GM12878 (cell line): ENCODE data around the gene BPIFA3. TPM values are rescaled to one million over a fixed set of nuclear protein-coding genes. Genes with fewer than 3 reads are reported as not detected.

Experiments used
- ATAC-seq: fragments of 200-7000 bp; cut with Tn5 transposase; 3 replicates; pipeline ENCODE4 v1.9.1; 2020; ENCODE audit warnings: mild to moderate bottlenecking, moderate library complexity
- BruUV-seq: library from RNA; stranded (reverse); fragments of 400-500 nt; replicated peaks from 2 replicates; lab custom pipeline; 2021; lab: Mats Ljungman, UMichigan
- CTCF ChIA-PET: fragments of 300-600 bp; sonication (Branson Sonifier 250); formaldehyde crosslinking; extraction: SDS; loops from one replicate; lab custom pipeline; 2021; ENCODE audit warnings: inconsistent platforms; lab: Yijun Ruan, JAX
- POLR2A ChIA-PET: fragments of 350-600 bp; formaldehyde crosslinking; extraction: SDS; loops from one replicate; lab custom pipeline; 2021; ENCODE audit warnings: inconsistent platforms; lab: Charles Lee
- RAD21 ChIA-PET: fragments of 300-600 bp; sonication (Branson Sonifier 250); formaldehyde crosslinking; loops from one replicate; lab custom pipeline; 2023; ENCODE audit warnings: antibody characterized with exemption; ENCODE audit not compliant: unreplicated experiment; lab: Charles Lee
- SMC1A ChIA-PET: fragments of 300-600 bp; sonication (Branson Sonifier 250); formaldehyde crosslinking; loops from one replicate; lab custom pipeline; 2023; ENCODE audit not compliant: unreplicated experiment, uncharacterized antibody; lab: Charles Lee
- DNase-seq: peaks from one replicate; pipeline ENCODE4 v3.0.0-alpha.2; 2011; ENCODE audit warnings: low read depth, low spot score
- FAIRE-seq: peaks from 3 replicates; lab custom pipeline; 2011; peaks lifted over from hg19 to GRCh38; lab: Jason Lieb, UNC
- H2AFZ ChIP-seq: 2 replicates; pipeline ENCODE4 v1.6.0; 2011; ENCODE audit warnings: low read depth, low read length, control low read depth; ENCODE audit not compliant: control insufficient read depth
- H3K27ac ChIP-seq: 2 replicates; pipeline ENCODE4 v1.5.1; 2011; ENCODE audit warnings: control low read depth; ENCODE audit not compliant: control insufficient read depth, insufficient read depth
- H3K27me3 ChIP-seq, 2 experiments: replicated peaks in 1 of 2; 2 replicates each; pipeline versions ENCODE4 v1.6.0 to v1.6.1; 2011; ENCODE audit warnings: low read length in 1 of 2; ENCODE audit not compliant: control insufficient read depth in 2 of 2, insufficient read depth in 2 of 2
- H3K36me3 ChIP-seq, 2 experiments: 2 replicates each; pipeline ENCODE4 v1.5.1; 2011; ENCODE audit warnings: low read length in 1 of 2; ENCODE audit not compliant: control insufficient read depth in 2 of 2, insufficient read depth in 2 of 2
- H3K4me1 ChIP-seq: 2 replicates; pipeline ENCODE4 v1.6.1; 2011; ENCODE audit warnings: mild to moderate bottlenecking, low read length, moderate library complexity, mixed read lengths; ENCODE audit not compliant: control insufficient read depth, insufficient read depth
- H3K4me2 ChIP-seq: 2 replicates; pipeline ENCODE4 v1.6.0; 2011; ENCODE audit warnings: control low read depth; ENCODE audit not compliant: control insufficient read depth, insufficient read depth
- H3K4me3 ChIP-seq: fragments of 200-600 bp; sonication (generic); 2 replicates; pipeline ENCODE4 v1.5.1; 2016
- H3K79me2 ChIP-seq: 2 replicates; pipeline ENCODE4 v1.6.0; 2011; ENCODE audit warnings: low read length; ENCODE audit not compliant: control insufficient read depth, insufficient read depth
- H3K9ac ChIP-seq: 2 replicates; pipeline ENCODE4 v1.8.0; 2011; ENCODE audit warnings: low read length, control low read depth, mixed read lengths; ENCODE audit not compliant: control insufficient read depth, insufficient read depth
- H3K9me3 ChIP-seq: replicated peaks from 3 replicates; pipeline ENCODE4 v1.5.1; 2011; ENCODE audit warnings: mild to moderate bottlenecking, low read length; ENCODE audit not compliant: control insufficient read depth, insufficient read depth
- H4K20me1 ChIP-seq: 2 replicates; pipeline ENCODE4 v1.6.0; 2011; ENCODE audit not compliant: control insufficient read depth, insufficient read depth
- FOS ChIP-seq: IDR thresholded peaks from 3 replicates; pipeline ENCODE4 v1.6.1; 2011; ENCODE audit warnings: borderline replicate concordance; ENCODE audit not compliant: insufficient read length; ENCODE audit errors: extremely low read depth
- HCFC1 ChIP-seq: fragments of 150-350 bp; IDR thresholded peaks from 2 replicates; pipeline ENCODE4 v1.6.1; 2014; ENCODE audit warnings: low read length
- KDM1A ChIP-seq: fragments of 200-600 bp; sonication (generic); IDR thresholded peaks from 2 replicates; pipeline ENCODE4 v1.6.1; 2016; ENCODE audit warnings: borderline replicate concordance
- NFIC ChIP-seq: IDR thresholded peaks from 2 replicates; pipeline ENCODE4 v1.6.1; 2012; ENCODE audit warnings: low read depth, mild to moderate bottlenecking, inconsistent platforms, low read length, moderate library complexity
- NR2C1 ChIP-seq: fragments of 450-650 bp; IDR thresholded peaks from 2 replicates; pipeline ENCODE4 v1.6.1; 2017; ENCODE audit warnings: antibody characterized with exemption, mild to moderate bottlenecking, moderate library complexity
- SMARCA5 ChIP-seq: fragments of 450-650 bp; IDR thresholded peaks from 2 replicates; pipeline ENCODE4 v1.6.1; 2017; ENCODE audit warnings: mild to moderate bottlenecking
- STAT1 ChIP-seq: fragments of 450-650 bp; conservative IDR thresholded peaks from 2 replicates; pipeline ENCODE4 v1.6.1; 2014; ENCODE audit warnings: antibody characterized with exemption, mild to moderate bottlenecking
- TCF12 ChIP-seq: IDR thresholded peaks from 2 replicates; pipeline ENCODE4 v1.6.1; 2011; ENCODE audit warnings: low read depth, mild to moderate bottlenecking, low read length
- YY1 ChIP-seq: IDR thresholded peaks from 2 replicates; pipeline ENCODE4 v1.6.1; 2011; ENCODE audit warnings: low read depth, mild to moderate bottlenecking, low read length
- ZNF207 ChIP-seq: fragments of 450-650 bp; IDR thresholded peaks from 2 replicates; pipeline ENCODE4 v1.6.1; 2014; ENCODE audit warnings: antibody characterized with exemption, mild to moderate bottlenecking, borderline replicate concordance
- ZZZ3 ChIP-seq: IDR thresholded peaks from 2 replicates; pipeline ENCODE4 v1.6.1; 2011; ENCODE audit warnings: low read depth; ENCODE audit not compliant: control insufficient read depth, insufficient read length
- WGBS: methylation state at CpG from one replicate; pipeline ENCODE4 v1.1.6; 2016; ENCODE audit warnings: low lambda C conversion rate; ENCODE audit not compliant: insufficient replicate concordance, insufficient coverage; ENCODE audit errors: missing lambda C conversion rate; 5-methylcytosine and 5-hydroxymethylcytosine counted together
- in situ Hi-C: fragments of 300-500 bp; cut with MboI; formaldehyde crosslinking; loops from 9 replicates; pipeline ENCODE4 v1.14.3; 2018; ENCODE audit warnings: mixed read lengths
- intact Hi-C: fragments of 100-400 bp; cut with micrococcal nuclease; formaldehyde crosslinking; loops from one replicate; pipeline ENCODE4 v1.14.2; 2022; ENCODE audit not compliant: unreplicated experiment
- polyA plus RNA-seq, 11 experiments: library from polyadenylated mRNA; depleted of rRNA in 4 of 11; unstranded in 6 of 11; stranded (reverse) in 5 of 11; fragments of >200 nt; fragmentation: Nextera tagmentation in 4 of 11; fragmentation: Illumina TruSeq in 1 of 11; extraction: Ambion mirVana in 4 of 11; extraction: Trizol in 1 of 11; gene quantifications; 1 replicate in 1 of 11; 2 replicates in 10 of 11; pipeline versions ENCODE4 v1.2.1 to v1.2.3, GENCODE V29; 2011 to 2016; ENCODE audit warnings: inconsistent platforms in 2 of 11, missing spikeins in 2 of 11, low read depth in 1 of 11
- total RNA-seq, 4 experiments: library from RNA; depleted of rRNA in 3 of 4; stranded (reverse); fragments of >200 nt in 3 of 4; fragmentation: Illumina TruSeq in 1 of 4; extraction: Trizol in 1 of 4; gene quantifications; 2 replicates each; pipeline versions ENCODE4 v1.2.1 to v1.2.3, GENCODE V29; 2013 to 2021
- TF ChIP-seq, protein P1 (sequence below): IDR thresholded peaks from 2 replicates; pipeline ENCODE4 v1.6.1; 2011; ENCODE audit warnings: borderline replicate concordance, low read depth, mild to moderate bottlenecking, moderate library complexity, low read length; ENCODE audit not compliant: insufficient read depth, poor library complexity, severe bottlenecking
- TF ChIP-seq, protein P2 (sequence below): fragments of 450-650 bp; IDR thresholded peaks from 2 replicates; pipeline ENCODE4 v1.6.1; 2017; ENCODE audit warnings: borderline replicate concordance
- TF ChIP-seq, protein P3 (sequence below): fragments of 450-650 bp; IDR thresholded peaks from 2 replicates; pipeline ENCODE4 v1.6.1; 2016; ENCODE audit warnings: mild to moderate bottlenecking
- TF ChIP-seq, protein P4 (sequence below): fragments of 450-650 bp; IDR thresholded peaks from 2 replicates; pipeline ENCODE4 v1.6.1; 2017; ENCODE audit warnings: low read depth, mild to moderate bottlenecking, moderate library complexity
- TF ChIP-seq, protein P5 (sequence below): fragments of 450-650 bp; IDR thresholded peaks from 2 replicates; pipeline ENCODE4 v1.6.1; 2014; ENCODE audit warnings: mild to moderate bottlenecking

The BPIFA3 gene
- total and polyA plus RNA-seq, 10 of the 15 experiments (the other 5 are each of a cell fraction or from before 2014, with no cell fraction given), result not detected

DNA sequence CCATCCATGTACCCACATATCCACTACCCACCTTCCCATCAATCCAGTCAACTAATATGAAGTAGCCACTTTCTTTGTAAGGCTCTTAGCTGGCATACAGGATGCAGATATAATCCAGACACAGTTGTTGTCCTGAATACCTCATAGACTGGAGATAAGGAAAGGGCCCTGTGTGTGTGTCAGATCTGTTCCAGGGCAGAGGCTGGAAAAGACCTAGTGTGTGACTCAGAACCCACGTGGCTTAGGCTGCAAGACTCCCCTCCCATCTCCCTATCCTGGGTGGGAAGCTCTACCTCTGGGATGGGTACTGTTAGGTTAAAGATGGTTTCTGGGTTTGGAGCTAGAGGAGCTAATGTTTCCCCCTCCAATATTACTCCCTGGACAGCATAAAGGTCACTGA lies 22.3 kb downstream of the BPIFA3 start (continued):
- TF ChIP-seq FOS (no peak), NR2C1 (no peak), HCFC1 (no peak), TCF12 (no peak)
- TF ChIP-seq, protein P1, sequence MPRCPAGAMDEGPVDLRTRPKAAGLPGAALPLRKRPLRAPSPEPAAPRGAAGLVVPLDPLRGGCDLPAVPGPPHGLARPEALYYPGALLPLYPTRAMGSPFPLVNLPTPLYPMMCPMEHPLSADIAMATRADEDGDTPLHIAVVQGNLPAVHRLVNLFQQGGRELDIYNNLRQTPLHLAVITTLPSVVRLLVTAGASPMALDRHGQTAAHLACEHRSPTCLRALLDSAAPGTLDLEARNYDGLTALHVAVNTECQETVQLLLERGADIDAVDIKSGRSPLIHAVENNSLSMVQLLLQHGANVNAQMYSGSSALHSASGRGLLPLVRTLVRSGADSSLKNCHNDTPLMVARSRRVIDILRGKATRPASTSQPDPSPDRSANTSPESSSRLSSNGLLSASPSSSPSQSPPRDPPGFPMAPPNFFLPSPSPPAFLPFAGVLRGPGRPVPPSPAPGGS, result no peak

DNA sequence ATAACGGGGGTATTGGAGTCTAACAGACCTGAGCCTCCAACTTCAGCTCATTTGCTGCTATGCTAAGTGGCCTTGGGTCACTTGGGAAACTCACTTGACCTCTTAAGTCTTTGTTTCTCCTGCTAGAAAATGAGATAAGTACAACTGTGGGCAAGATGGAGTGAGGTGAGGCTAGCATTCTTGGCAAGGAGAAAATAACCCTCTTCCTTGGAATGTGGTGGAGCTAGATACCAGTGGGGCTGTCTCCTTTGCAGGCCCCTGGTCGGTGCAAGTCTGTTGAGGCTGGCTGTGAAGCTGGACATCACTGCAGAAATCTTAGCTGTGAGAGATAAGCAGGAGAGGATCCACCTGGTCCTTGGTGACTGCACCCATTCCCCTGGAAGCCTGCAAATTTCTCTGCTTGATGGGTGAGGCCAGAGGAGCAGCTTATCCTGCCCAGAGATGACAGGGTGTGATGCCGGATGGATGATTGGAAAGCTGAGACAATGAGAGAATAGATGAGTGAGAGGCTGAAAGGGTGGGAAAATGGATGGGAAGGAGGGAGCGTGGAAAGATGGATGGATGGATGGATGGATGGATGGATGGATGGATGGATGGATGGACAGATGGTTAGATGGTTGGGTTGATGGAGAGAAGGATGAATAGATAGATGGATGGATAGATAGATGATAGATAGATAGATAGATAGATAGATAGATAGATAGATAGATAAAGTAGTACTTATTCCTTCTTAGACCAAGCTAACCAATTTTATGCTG lies 23.0 kb downstream of the BPIFA3 start:
- Histone ChIP-seq H3K27me3 (0 out of 4 replicates have a peak, but pooled peaks cover 0 to 1% of the 10 kb centered on the region in 2 experiments), H3K4me2 (no peak overlapping the region), H2AFZ (no peak overlapping the region), H3K79me2 (no peaks in the 10 kb centered on the region), H3K27ac (no peak overlapping the region), H3K4me3 (no peak overlapping the region), H3K9ac (no peak overlapping the region), H3K9me3 (no peaks in the 10 kb centered on the region), H4K20me1 (no peaks in the 10 kb centered on the region), H3K36me3 (no peaks in the 10 kb centered on the region), H3K4me1 (no peaks in the 10 kb centered on the region)
- DNase-seq (no peak), ATAC-seq (no peak), FAIRE-seq (no peak)
- intact Hi-C loops, result no loop called here
- POLR2A ChIA-PET, result no interaction called here
- no TSS peak for BruUV-seq
- SMC1A ChIA-PET, result no interaction called here
- WGBS, result 1% methylated on average over 4 of the region's 4 CpGs
- RAD21 ChIA-PET, result no interaction called here
- in situ Hi-C loops, result no loop called here
- CTCF ChIA-PET, result interaction anchor here (1.0 to 1.6 kb wide), 2 partner anchors 12 to 52 kb away, joined by 3 read pairs; no protein-coding TSS in a partner anchor
- TF ChIP-seq, protein P2, sequence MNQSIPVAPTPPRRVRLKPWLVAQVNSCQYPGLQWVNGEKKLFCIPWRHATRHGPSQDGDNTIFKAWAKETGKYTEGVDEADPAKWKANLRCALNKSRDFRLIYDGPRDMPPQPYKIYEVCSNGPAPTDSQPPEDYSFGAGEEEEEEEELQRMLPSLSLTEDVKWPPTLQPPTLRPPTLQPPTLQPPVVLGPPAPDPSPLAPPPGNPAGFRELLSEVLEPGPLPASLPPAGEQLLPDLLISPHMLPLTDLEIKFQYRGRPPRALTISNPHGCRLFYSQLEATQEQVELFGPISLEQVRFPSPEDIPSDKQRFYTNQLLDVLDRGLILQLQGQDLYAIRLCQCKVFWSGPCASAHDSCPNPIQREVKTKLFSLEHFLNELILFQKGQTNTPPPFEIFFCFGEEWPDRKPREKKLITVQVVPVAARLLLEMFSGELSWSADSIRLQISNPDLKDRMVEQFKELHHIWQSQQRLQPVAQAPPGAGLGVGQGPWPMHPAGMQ, result no peak
- TF ChIP-seq NFIC (no peak), KDM1A (no peak), YY1 (no peak), STAT1 (no peak), ZNF207 (no peak), SMARCA5 (no peak), ZZZ3 (no peak)
- TF ChIP-seq, protein P3, sequence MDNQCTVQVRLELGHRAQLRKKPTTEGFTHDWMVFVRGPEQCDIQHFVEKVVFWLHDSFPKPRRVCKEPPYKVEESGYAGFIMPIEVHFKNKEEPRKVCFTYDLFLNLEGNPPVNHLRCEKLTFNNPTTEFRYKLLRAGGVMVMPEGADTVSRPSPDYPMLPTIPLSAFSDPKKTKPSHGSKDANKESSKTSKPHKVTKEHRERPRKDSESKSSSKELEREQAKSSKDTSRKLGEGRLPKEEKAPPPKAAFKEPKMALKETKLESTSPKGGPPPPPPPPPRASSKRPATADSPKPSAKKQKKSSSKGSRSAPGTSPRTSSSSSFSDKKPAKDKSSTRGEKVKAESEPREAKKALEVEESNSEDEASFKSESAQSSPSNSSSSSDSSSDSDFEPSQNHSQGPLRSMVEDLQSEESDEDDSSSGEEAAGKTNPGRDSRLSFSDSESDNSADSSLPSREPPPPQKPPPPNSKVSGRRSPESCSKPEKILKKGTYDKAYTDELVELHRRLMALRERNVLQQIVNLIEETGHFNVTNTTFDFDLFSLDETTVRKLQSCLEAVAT, result no peak
- TF ChIP-seq, protein P4, sequence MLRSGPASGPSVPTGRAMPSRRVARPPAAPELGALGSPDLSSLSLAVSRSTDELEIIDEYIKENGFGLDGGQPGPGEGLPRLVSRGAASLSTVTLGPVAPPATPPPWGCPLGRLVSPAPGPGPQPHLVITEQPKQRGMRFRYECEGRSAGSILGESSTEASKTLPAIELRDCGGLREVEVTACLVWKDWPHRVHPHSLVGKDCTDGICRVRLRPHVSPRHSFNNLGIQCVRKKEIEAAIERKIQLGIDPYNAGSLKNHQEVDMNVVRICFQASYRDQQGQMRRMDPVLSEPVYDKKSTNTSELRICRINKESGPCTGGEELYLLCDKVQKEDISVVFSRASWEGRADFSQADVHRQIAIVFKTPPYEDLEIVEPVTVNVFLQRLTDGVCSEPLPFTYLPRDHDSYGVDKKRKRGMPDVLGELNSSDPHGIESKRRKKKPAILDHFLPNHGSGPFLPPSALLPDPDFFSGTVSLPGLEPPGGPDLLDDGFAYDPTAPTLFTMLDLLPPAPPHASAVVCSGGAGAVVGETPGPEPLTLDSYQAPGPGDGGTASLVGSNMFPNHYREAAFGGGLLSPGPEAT, result no peak
- TF ChIP-seq, protein P5, sequence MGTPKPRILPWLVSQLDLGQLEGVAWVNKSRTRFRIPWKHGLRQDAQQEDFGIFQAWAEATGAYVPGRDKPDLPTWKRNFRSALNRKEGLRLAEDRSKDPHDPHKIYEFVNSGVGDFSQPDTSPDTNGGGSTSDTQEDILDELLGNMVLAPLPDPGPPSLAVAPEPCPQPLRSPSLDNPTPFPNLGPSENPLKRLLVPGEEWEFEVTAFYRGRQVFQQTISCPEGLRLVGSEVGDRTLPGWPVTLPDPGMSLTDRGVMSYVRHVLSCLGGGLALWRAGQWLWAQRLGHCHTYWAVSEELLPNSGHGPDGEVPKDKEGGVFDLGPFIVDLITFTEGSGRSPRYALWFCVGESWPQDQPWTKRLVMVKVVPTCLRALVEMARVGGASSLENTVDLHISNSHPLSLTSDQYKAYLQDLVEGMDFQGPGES, result no peak
